Activated naive CD8-positive, alpha-beta T cell (primary cell): ENCODE data around the gene OR10A3.

Experiments
- H3K27ac Mint-ChIP-seq: one replicate; pipeline ENCODE4 v1.8.0; 2021; ENCODE audit warnings: mixed read lengths
- H3K27me3 Mint-ChIP-seq: one replicate; pipeline ENCODE4 v1.8.0; 2021; ENCODE audit warnings: mixed read lengths
- H3K36me3 Mint-ChIP-seq: one replicate; pipeline ENCODE4 v1.8.0; 2021; ENCODE audit warnings: mixed read lengths
- H3K4me1 Mint-ChIP-seq: one replicate; pipeline ENCODE4 v1.8.0; 2021; ENCODE audit warnings: low read depth, mixed read lengths
- H3K4me3 Mint-ChIP-seq: one replicate; pipeline ENCODE4 v1.8.0; 2021; ENCODE audit warnings: mild to moderate bottlenecking, mixed read lengths
- H3K9me3 Mint-ChIP-seq: one replicate; pipeline ENCODE4 v1.8.0; 2021; ENCODE audit warnings: low read depth, mixed read lengths

The OR10A3 gene

DNA sequence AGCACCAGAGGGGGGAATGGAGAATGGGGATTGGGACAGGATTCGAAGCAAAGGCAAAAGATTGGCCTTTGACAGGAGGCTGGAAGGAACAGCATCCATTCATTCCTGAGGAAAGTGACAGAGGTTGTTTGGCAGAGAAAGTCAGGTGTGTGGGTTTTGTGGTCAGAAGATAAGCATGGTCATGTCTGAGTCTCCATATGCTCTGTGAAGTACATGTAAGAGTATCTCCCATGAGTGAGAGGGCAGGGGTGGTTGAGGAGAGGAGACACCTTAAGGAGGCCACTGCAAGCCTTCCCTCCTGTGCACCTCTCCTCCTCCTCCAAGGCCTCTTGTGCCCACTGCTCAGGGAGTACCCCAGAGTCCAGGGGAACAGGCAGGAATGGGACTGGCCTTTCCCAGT is 25.6 kb upstream of the OR10A3 start:
- Mint-ChIP-seq H3K9me3 (no peaks in the 10 kb centered on the region), H3K4me1 (no peaks in the 10 kb centered on the region), H3K27me3 (no peaks in the 10 kb centered on the region)

GRCh38 chr11:7965386-7965785 is 23.9 kb upstream of the OR10A3 start, which contains the start of gene NLRP10:
Gene NLRP10 (minus strand): TSS chr11:7965447. CDS start chr11:7963495, 1,952 bp downstream.
- no peaks in the 10 kb centered on the region for H3K36me3 Mint-ChIP-seq
- no peak within 1 kb of the TSS for H3K4me3 Mint-ChIP-seq
- no peak within 1 kb of the TSS for H3K27ac Mint-ChIP-seq

More for the DNA sequence above, 25.6 kb upstream of the OR10A3 start:
- Mint-ChIP-seq H3K27ac (no peak overlapping the region), H3K36me3 (no peaks in the 10 kb centered on the region), H3K4me3 (no peak overlapping the region)

DNA sequence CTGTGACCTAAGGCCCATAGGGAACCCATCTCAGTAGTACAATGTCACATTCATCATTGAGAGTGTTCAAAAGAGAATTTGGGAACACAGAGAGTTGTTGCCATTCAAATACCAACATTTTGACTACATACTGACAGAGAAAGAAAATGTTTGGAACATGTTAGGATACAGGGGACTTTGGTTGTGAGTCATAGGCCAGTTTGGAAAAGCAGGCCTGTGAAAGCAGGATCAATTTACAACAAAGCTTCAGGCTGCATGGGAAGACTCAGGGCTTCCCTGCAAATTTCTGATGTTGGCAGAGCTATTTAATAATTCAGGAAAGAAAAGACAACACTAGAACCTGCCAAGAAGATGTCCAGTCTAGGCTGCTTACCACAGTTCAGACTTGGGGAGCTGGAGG is 23.4 kb upstream of the OR10A3 start:
- Mint-ChIP-seq H3K4me1 (no peaks in the 10 kb centered on the region), H3K27me3 (peaks cover 5% of the 10 kb centered on the region), H3K27ac (no peak overlapping the region), H3K4me3 (no peak overlapping the region), H3K36me3 (no peaks in the 10 kb centered on the region), H3K9me3 (no peaks in the 10 kb centered on the region)

More at GRCh38 chr11:7965386-7965785, 23.9 kb upstream of the OR10A3 start, which contains the start of gene NLRP10:
- Mint-ChIP-seq H3K9me3 (no peaks in the 10 kb centered on the region), H3K27me3 (peaks cover 5% of the 10 kb centered on the region), H3K4me1 (no peaks in the 10 kb centered on the region)

DNA sequence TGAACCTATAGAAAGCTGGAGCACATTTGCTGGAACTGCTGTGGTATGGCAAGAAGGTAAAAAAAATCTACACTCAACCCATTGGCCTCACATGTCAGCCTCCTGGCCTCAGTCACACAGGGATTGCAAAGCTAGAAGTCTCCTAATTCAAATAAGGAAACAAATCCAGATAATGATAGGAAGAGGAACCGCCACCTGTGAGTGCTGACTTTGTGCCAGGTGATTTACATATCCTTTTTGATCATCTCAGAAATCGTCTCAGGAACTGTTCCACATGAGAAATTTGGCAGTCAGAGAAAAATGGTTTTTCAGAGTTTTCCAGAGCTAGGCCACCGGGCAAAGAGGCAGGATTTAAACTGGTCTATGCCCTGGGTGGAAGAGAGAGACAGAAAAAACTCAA is 22.8 kb upstream of the OR10A3 start:
- Mint-ChIP-seq H3K36me3 (no peaks in the 10 kb centered on the region), H3K27ac (no peak overlapping the region), H3K27me3 (peaks cover 5% of the 10 kb centered on the region), H3K4me1 (no peaks in the 10 kb centered on the region), H3K4me3 (no peak overlapping the region), H3K9me3 (no peaks in the 10 kb centered on the region)

DNA sequence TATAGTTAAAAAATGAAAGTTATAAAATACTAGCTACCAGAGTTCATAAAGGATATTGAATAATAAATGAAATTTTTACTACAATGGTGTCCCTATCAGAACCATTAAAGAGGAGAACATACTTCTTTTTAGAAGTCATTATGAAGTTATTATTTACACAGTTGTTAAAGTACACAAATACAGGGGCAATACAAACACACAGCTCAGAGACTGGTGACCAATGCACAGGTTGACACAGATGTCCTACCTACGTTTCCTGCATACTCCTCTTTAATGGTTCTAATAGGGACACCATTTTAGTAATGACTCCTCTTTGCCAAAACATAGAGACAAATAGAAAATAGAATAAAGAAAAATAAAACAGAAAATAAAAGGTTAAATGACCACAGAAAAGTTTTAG is 13.7 kb upstream of the OR10A3 start:
- no peak overlapping the region for H3K27ac Mint-ChIP-seq
- H3K27me3 Mint-ChIP-seq = peaks cover 5% of the 10 kb centered on the region
- no peaks in the 10 kb centered on the region for H3K9me3 Mint-ChIP-seq
- no peaks in the 10 kb centered on the region for H3K36me3 Mint-ChIP-seq
- H3K4me1 Mint-ChIP-seq = no peaks in the 10 kb centered on the region
- H3K4me3 Mint-ChIP-seq = no peak overlapping the region

- H3K27me3 Mint-ChIP-seq = peaks cover 7% of the 10 kb centered on the region
- no peak overlapping the region for H3K27ac Mint-ChIP-seq
- no peaks in the 10 kb centered on the region for H3K4me1 Mint-ChIP-seq
- H3K4me3 Mint-ChIP-seq = no peak overlapping the region
- no peaks in the 10 kb centered on the region for H3K9me3 Mint-ChIP-seq
- no peaks in the 10 kb centered on the region for H3K36me3 Mint-ChIP-seq
These were observed 8.4 kb upstream of the OR10A3 start for GRCh38 chr11:7949934-7950333.

GRCh38 chr11:7944123-7944522 is 2.6 kb upstream of the OR10A3 start:
- Mint-ChIP-seq H3K36me3 (no peaks in the 10 kb centered on the region), H3K27ac (no peak overlapping the region)

GRCh38 chr11:7941146-7941545 is 362 bp downstream of the OR10A3 start:
- Mint-ChIP-seq H3K36me3 (no peaks in the 10 kb centered on the region), H3K4me3 (no peak overlapping the region), H3K27ac (no peak overlapping the region), H3K9me3 (peaks cover 24% of the 10 kb centered on the region), H3K27me3 (peaks cover 7% of the 10 kb centered on the region), H3K4me1 (no peaks in the 10 kb centered on the region)

More at GRCh38 chr11:7944123-7944522, 2.6 kb upstream of the OR10A3 start:
- Mint-ChIP-seq H3K27me3 (peaks cover 7% of the 10 kb centered on the region), H3K4me3 (no peak overlapping the region), H3K9me3 (peaks cover 24% of the 10 kb centered on the region), H3K4me1 (no peaks in the 10 kb centered on the region)

DNA sequence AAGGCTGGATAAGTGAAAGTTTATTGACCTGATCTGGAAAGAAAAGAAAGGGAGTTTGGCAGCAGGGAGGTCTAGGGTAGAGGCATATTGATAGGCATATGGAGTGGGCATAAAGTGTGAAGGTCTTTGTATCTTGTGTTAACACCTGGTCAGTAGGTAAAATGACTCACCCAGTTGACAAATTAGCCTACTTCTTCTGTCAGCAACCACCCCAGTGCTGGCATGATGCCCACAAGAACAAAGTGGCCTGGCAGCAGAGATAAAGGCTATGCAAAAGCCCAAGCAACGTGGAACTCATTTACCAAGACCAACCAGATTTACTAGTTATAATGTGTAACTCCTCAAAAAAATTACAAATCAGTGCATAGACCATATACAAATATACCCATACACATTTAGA is 4.9 kb downstream of the OR10A3 start:
- Mint-ChIP-seq H3K9me3 (no peaks in the 10 kb centered on the region), H3K4me1 (no peaks in the 10 kb centered on the region), H3K36me3 (no peaks in the 10 kb centered on the region), H3K27me3 (peaks cover 21% of the 10 kb centered on the region), H3K27ac (no peak overlapping the region), H3K4me3 (no peak overlapping the region)

DNA sequence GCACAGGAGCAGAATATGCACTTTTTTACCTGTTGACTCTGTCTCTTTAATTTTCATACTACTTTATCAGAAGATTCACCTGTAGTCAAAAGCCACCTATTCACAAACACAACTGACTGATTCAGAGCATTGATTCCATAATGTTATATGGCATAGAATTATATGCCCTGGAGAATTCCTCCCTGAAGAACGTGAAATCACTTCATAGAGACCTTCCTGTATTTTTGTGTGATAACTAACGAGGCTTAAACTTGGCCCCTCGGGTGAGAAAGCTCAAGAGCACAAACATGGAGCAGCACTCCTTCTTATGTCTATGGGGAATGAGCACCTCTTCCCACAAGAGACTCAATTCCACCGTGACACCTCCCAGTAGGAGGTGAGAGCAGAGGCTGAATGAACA is 10.3 kb downstream of the OR10A3 start, which contains the start of gene OR10A6:
OR10A6 (minus strand) TSS at position 101 of the 400 bp plus-strand sequence. CDS start 2,606 bp downstream, outside the sequence.
- no peak within 1 kb of the TSS for H3K27ac Mint-ChIP-seq
- no peaks in the 10 kb centered on the region for H3K4me1 Mint-ChIP-seq
- H3K27me3 Mint-ChIP-seq = peaks cover 30% of the 10 kb centered on the region
- H3K4me3 Mint-ChIP-seq = no peak within 1 kb of the TSS
- no peaks in the 10 kb centered on the region for H3K9me3 Mint-ChIP-seq
- no peaks in the 10 kb centered on the region for H3K36me3 Mint-ChIP-seq

DNA sequence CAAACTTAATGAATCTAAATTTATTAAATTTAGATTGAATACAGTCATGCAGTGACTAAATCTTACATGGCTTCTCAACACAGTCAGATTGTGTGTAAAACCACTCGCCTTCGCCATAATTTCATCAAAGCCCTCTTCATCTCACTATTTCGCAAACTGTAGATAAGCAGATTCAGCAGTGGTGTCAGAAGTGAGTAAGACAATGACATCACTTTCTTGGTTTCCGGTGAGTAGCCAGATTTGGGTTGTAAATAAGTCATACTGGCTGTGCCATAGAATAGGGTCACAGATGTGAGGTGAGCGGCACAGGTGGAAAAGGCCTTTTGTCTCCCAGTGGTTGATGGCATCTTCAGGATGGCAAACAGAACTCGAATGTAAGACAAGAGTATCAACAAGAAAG is 13.9 kb downstream of the OR10A3 start:
- no peaks in the 10 kb centered on the region for H3K9me3 Mint-ChIP-seq
- no peaks in the 10 kb centered on the region for H3K4me1 Mint-ChIP-seq
- peaks cover 22% of the 10 kb centered on the region for H3K27me3 Mint-ChIP-seq
- no peak overlapping the region for H3K4me3 Mint-ChIP-seq
- no peak overlapping the region for H3K27ac Mint-ChIP-seq
- no peaks in the 10 kb centered on the region for H3K36me3 Mint-ChIP-seq

GRCh38 chr11:7924536-7924935 is 17.0 kb downstream of the OR10A3 start:
- H3K4me3 Mint-ChIP-seq = no peak overlapping the region
- no peak overlapping the region for H3K27ac Mint-ChIP-seq
- H3K9me3 Mint-ChIP-seq = no peaks in the 10 kb centered on the region
- peaks cover 14% of the 10 kb centered on the region for H3K27me3 Mint-ChIP-seq
- no peaks in the 10 kb centered on the region for H3K36me3 Mint-ChIP-seq
- no peaks in the 10 kb centered on the region for H3K4me1 Mint-ChIP-seq

- Mint-ChIP-seq H3K27ac (no peak overlapping the region), H3K4me3 (no peak overlapping the region), H3K36me3 (no peaks in the 10 kb centered on the region), H3K9me3 (no peaks in the 10 kb centered on the region), H3K27me3 (peaks cover 2% of the 10 kb centered on the region), H3K4me1 (no peaks in the 10 kb centered on the region)
These were observed 23.4 kb downstream of the OR10A3 start for GRCh38 chr11:7918141-7918540.

- Mint-ChIP-seq H3K9me3 (no peaks in the 10 kb centered on the region), H3K36me3 (no peaks in the 10 kb centered on the region), H3K4me1 (no peaks in the 10 kb centered on the region), H3K4me3 (no peak overlapping the region), H3K27me3 (peaks cover 8% of the 10 kb centered on the region), H3K27ac (no peak overlapping the region)
These were observed 30.5 kb downstream of the OR10A3 start for GRCh38 chr11:7911011-7911410.

DNA sequence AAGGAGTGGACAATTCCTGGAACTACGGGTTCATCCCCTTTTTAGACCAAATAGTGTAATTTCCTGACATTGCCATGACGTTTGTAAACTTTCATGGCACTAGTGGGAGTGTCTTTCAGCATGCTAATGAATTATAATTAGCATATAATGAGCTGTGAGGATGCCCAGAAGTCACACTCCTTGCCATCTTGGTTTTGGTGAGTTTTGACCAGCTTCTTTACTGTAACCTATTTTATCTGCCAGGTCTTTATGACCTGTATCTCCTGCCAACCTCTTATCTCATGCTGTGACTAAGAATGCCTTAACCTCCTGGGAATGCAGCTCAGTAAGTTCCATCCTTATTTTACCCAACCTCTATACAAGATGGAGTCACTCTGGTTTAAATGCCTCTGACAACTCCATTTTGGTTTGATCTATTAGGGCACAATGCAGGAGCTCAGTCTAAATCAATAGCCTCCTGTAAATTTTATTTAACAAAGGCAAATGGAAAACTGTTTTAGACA is 31.2 kb downstream of the OR10A3 start:
- no peaks in the 10 kb centered on the region for H3K36me3 Mint-ChIP-seq
- no peak overlapping the region for H3K4me3 Mint-ChIP-seq

DNA sequence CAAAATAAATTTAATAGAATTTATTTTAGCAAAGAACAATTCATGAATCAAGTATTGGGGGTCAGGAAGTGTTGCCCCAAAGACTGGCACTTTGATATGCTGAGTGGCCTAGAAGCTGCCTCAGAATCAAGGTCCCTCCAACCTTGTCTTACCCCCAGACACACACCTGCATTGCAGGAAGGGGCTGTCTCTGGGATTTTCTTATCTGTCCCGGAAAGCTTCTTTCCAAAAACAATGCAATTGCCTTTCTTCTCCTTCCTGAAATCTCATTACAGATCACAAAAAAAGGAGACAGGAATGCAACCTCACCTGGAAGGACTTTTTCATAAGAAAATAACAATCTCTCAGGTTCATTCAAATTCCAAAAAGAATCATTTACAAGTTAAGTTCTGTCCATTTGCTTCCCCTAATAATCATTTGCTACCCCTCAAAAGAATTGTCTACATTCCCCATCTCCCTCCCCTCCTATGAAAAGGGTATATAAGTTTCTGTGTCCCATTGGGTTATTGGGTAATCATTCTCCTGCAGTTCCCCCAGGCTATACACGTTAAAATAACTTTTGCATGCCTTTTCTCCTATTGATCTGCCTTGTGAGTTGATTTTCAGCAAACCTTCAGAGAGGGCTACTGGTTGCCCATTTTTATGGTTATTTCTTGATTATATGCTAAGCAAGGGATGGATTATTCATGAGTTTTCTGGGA is 31.8 kb downstream of the OR10A3 start:
- Mint-ChIP-seq H3K4me1 (no peaks in the 10 kb centered on the region), H3K36me3 (no peaks in the 10 kb centered on the region), H3K27ac (no peak overlapping the region), H3K27me3 (peaks cover 8% of the 10 kb centered on the region), H3K4me3 (no peak overlapping the region), H3K9me3 (no peaks in the 10 kb centered on the region)

More for the DNA sequence above, 31.2 kb downstream of the OR10A3 start:
- no peak overlapping the region for H3K27ac Mint-ChIP-seq
- no peaks in the 10 kb centered on the region for H3K9me3 Mint-ChIP-seq
- H3K27me3 Mint-ChIP-seq = peaks cover 8% of the 10 kb centered on the region
- H3K4me1 Mint-ChIP-seq = no peaks in the 10 kb centered on the region
